PC-3 (cell line): ENCODE data around the gene NGF.

Experiments
- CTCF ChIP-seq: fragments of 300-600 bp; sonication (generic); conservative IDR thresholded peaks from 2 replicates; pipeline ENCODE4 v1.5.1; 2017; ENCODE audit warnings: antibody characterized with exemption, low read depth, mild to moderate bottlenecking, low read length
- EZH2 ChIP-seq: fragments of 300-600 bp; sonication (generic); IDR thresholded peaks from one replicate; pipeline ENCODE4 v1.6.1; 2017; ENCODE audit warnings: antibody characterized with exemption, mild to moderate bottlenecking, low read length; ENCODE audit not compliant: unreplicated experiment

GRCh38 chr1:115355069-115355468 lies 17.0 kb upstream of the NGF start:
- no peak for TF ChIP-seq CTCF
- no peak for TF ChIP-seq EZH2
